GM19467 (cell line): ENCODE data around the gene SAMD13.

Experiments used
- ATAC-seq: cut with Tn5 transposase; IDR thresholded peaks from one replicate; pipeline ENCODE4 v1.9.1; 2021; ENCODE audit warnings: mild to moderate bottlenecking, moderate library complexity; ENCODE audit not compliant: unreplicated experiment

Gene SAMD13

DNA sequence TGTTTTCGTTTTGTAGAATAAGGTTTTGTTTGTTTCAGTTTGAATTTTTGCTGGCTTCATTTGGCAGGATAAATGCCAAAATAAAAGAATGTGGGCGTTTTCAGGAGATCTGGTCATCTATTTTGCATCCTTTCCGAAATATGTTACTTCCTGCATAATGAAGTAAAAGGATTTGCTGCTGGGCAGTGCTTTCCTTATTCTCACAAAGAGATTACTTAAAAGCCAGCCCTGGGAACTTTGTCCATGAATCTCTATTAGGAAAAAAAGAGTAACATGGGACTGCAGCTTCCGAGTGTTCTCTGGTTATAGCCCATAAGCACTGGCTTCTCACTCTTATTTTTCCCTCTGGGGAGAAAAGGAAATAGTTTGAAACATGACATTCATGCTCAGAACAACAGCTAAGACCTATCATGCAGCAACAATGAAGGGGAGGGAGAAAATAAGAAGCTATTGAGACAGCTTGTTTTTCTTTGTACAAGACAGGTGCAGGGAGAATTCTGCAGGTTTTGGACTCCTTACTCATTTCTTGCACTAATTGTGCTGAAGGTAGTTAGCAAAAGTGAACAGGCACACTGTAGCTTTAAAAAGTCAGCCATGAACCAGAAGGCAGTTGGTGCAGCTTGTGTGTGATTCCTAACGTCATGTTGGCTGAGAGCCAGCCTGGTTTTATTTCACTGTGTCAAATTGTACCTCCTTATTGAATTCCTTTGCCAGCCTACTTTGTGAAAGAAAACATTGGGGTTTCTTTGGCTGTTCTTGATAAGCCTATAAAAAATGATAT, at the start of gene SAMD13:
TSS of gene SAMD13 (plus strand) at position 705 of the 781 bp plus-strand sequence. CDS start 1,527 bp downstream, outside the sequence.
- ATAC-seq: no peak

DNA sequence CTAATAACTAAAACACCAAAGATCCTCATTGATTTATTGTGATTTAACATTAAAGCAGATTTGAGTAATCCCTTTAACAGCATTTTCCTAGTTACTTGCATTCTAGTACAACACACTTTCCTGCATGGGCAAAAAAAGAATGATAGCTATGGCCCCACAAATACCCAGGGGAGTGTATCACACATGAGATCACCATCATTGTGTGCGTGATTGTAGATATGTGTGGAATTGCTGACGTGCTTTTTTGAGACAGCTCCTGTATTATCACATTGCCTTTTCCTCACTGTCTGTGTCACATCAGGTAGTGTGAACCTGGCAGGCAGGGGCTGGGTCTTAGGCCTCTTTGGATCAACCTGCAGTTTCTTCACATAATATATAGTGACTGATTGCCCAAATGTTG, 48.5 kb upstream of the SAMD13 start:
- ATAC-seq: no peak

- ATAC-seq: no peak
These were observed 47.6 kb upstream of the SAMD13 start for GRCh38 chr1:84253891-84254290.

DNA sequence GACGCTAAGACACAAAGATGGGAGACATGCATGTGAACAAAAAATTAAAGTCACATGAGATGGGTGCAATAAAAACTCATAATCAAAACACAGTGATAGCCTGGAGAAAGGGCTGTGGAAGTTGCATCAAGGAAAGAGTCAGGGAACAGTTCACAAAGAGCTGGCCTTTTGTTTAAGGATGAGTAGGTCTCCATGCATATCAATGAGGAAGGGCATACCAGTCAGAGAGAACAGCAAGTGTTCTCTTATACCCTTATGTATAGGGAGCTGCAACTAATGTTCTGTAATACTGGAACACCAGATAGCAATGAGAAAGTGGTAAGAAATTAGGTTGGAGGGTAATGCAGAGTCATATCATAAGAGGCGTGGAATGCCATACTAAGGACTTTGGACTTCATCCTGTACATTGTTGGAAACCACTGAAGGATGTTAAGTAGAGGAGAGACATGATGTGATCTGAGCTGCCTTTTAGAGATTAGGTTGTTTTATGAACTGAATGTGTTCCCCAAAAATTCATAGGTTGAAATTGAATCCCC, 46.7 kb upstream of the SAMD13 start:
- ATAC-seq: no peak

DNA sequence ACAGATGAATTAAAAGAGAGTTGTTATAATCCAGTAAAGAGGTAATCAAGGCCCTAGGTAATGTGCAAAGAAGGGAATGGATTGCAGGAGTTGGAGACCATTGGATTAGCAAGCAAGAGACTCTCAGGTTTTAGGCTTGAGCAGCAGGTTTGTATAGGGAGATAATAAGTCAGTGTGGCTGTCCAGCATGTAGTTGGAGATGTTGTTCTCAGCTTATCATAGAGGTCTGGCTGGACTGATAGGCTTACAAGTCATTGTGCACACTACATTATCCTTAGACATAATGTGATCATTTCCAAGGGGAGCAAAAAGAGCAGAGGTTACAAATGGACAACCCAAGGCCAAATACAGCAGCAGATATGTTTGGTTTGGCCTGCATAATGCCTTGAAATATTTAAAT, 45.9 kb upstream of the SAMD13 start:
- no peak for ATAC-seq

- ATAC-seq: no peak
These were observed 43.9 kb upstream of the SAMD13 start for GRCh38 chr1:84257617-84258016.

DNA sequence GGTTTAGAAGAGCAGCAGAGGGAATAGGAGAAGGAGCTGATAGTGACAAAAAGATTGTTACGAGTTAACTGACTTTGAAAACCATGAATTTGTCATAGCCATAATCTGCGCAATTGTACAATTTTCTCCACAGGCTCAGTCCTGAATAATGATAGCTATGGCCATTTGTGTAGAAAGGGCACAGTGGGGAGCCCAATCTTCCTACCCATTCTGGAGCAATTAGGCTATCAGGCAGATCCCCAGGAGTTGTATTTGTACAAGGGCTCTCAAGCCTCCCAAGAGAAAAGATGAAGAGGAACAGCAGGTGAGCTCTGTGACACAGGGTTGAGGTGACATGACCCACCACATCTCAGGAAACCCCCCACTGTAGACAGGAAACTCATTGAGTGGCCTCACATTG, 42.1 kb upstream of the SAMD13 start:
- ATAC-seq: no peak

GRCh38 chr1:84259989-84260388, 41.5 kb upstream of the SAMD13 start:
- ATAC-seq: no peak

DNA sequence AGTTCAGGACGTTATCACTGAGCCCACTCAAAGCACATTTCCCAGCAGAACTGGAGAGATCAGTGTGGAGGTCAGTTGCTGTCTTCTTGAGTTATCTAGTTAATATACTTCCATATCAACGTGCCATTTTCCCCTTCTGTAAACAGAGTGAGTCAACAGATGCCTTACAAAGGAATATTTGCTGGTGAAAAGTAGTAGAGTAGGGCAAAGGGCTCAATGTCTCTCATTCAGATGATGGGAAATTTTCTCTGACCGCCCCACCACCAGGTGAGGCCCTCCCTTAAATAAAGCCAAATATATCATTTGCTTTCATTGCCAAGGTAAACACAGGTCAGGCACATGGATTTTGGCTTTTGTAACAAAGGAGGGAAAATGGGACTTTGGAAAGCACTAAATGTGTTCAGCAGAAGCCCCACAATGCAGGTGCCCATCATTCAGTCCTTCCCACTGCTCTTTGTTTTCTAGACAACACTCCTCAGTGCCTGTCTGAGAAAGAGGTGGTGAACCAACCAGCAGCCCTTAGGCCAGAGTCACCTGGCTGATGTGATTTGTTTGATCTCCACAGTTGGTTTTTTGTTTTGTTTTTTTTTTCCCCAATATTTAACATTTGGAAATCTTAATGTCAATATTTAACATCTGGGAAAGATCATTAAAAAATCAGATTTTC, 40.5 kb upstream of the SAMD13 start:
- ATAC-seq: no peak

GRCh38 chr1:84264961-84265360, 36.5 kb upstream of the SAMD13 start:
- ATAC-seq: no peak

DNA sequence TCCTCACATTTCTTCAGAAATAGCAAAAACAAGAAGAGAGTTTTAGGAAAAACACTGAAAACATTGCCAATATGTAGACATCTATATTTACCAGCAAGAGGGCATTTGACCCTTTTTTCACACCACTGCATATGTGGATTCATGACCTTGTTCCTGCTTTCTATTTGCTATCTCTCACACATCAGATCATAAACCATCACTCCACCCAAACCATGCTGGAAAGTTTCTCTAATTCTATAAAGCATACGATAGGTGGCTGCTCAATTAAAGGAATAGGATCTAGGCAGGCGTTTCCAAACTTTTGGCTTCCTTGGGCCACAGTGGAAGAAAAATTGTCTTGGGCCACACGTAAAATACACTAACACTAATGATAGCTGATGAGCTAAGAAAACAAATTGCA, 35.6 kb upstream of the SAMD13 start:
- ATAC-seq: no peak

- no peak for ATAC-seq
These were observed 34.8 kb upstream of the SAMD13 start for GRCh38 chr1:84266748-84267147.

DNA sequence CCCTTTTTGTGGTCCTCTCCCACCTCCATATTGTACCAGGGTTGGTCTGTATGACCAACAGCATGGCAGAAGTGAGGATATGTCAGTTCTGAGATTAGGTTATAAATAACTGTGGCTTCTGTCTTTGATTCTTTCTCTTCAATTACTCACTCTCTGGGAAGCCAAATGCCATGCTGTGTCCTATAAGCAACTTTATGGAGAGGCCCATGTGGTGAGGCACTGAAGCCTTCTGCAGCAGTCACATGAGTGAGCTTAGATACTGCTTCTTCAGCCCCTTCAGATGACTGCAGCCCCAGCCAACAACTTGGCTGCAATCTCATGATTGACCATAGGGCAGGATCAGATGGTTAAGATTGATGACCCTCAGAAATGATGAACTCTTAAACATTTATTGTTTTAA, 34.0 kb upstream of the SAMD13 start:
- no peak for ATAC-seq

DNA sequence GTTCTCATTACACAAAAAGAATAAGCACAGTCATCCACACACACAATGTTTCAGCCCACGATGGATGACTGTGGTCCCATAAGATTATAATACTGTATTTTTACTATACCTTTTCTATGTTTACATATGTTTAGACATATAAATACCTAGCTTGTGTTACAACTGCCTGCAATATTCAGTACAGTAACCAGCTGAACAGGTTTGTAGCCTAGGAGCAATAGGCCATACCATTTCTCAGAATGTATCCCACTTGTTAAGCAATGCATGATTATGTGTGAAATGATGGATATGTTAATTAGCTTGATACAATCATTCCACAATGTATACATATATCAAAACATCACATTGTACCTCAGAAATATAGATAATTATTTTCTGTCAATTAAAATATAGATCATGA, 33.2 kb upstream of the SAMD13 start:
- no peak for ATAC-seq

GRCh38 chr1:84269306-84269705, 32.2 kb upstream of the SAMD13 start:
- no peak for ATAC-seq

DNA sequence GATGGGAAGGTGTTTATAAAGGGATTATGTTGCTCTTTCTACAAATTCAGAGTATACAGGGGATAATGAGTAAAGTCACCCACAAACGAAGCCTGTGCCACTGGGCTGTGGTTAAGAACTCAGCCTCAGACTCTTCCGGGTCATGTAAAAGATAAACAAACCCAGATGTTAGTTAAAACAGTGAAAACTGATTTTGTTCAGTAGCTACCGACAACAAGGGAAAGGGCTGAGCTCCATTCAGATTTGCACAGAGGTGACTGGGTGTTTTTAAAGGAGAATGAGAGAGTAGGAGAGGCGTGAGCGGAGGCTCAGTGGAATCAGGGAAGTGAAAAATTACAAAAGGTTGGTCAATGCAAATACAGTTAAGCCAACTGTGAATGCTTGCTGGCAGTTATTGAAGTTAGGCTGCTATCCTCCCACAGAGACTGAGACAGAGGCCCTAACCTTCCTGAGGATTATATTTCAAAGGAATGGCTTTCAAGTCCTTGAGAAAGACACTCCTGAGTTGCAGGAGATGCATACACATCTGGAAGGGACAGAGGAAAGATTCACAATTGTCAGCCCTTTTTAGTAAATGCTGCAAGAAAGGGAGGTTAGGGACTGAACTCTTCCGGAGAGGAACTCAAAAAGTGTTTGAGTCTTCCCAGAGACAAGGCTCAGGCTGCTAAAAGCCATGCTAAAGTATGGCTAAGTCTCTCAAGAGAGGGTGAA, 29.9 kb upstream of the SAMD13 start:
- peak; percentile 94 for ATAC-seq

- ATAC-seq: no peak
These were observed 29.1 kb upstream of the SAMD13 start for GRCh38 chr1:84272401-84272800.

DNA sequence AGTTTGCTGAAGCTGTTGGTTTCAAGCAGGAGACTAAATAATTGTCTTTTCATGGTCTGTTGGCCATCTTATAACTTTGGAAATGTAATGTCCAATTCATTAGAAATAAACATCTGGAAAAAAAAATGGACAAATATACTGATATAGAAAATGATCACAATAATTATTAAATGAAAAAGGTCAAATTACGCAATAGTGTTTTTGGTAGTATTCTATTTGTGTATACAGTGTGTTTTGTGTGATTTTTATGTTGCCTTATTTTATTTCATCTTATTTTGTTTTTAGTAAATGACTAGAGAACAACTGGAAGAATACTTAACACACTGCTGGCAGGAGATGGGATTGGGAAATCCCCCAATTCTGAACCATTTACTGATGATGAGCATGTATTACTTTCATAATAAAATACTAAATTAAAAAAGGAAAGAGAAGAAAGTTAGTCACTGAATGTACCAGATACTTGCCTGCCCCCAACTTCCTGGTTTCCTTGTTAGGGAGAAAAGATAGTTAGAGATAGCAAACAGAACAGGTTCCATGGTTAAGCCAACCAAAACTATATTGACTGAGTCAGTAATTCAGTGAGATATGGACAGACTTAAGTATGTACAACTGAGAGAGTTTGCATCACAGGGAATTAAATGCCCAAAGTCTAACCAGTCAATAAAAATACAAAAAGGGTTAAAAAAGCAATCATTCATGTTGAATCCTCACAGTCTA, 24.0 kb upstream of the SAMD13 start:
- no peak for ATAC-seq

- ATAC-seq: no peak
These were observed 22.6 kb upstream of the SAMD13 start for GRCh38 chr1:84278905-84279304.

DNA sequence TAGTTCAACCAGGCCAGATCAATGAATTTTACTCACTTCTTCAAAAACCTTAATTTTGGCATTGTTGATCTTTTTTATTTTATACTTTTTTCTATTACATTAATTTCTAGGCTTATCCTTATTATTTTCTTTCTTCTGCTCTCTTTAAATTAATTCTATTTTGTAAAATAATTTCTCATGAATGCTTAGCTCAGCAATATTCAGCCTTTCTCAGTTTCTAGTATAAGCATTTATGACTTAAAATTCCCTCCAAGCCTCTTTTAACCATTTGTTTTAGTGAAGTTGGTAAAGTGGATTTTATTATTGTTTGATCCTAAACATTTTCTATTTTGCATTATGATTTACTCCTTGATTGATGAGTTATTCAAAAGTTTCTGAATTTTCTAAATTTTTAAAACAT, 20.6 kb upstream of the SAMD13 start:
- ATAC-seq: no peak

DNA sequence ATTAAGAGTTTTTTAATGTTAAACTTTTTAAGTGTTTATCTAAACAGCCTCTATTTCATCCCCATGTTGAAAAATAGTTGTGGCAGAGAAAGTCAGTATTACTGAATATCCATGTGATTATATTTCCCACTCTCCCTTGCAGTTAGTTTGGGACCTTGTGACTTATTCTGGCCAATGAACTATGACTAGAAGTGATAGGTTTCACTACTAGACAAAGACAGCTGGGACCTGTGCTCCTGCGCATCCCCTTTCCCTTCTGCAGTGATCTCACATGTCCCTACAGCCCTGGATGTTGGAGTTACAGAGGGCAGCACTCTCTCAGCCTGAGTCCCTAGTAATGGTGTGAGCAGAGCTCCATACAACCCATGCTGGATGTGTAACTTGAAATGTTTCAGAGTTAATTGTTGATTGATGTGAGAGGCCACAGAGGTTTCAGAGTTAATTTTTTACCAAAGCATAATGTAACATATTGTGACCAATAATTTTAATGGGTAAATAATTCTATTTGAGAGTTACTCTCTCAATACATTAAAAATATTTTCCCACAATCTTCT, 18.7 kb upstream of the SAMD13 start:
- ATAC-seq: no peak
